Measurements from ENCODE around the gene GET4.

DNA sequence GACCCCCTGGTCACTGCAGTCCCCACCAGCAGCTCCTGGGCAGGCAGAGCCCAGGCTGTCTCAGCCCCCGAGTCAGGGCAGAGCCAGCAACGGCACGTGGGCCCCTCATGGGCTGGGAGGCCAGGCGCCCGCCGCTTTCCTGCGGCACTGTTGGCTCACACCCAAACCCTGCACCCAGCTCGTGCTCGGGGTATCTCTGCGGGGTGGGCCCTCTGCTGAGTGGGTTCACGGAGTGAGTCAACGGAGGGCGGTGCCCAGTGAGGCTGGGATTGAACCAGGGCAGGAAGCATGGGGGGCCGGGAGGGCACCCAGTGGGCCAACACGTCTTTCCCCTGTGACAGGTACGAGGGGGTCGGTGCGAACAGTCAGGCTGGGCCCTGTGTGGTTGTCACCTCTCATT, 49.2 kb downstream of the GET4 start:
- TF ChIP-seq, protein P1, sequence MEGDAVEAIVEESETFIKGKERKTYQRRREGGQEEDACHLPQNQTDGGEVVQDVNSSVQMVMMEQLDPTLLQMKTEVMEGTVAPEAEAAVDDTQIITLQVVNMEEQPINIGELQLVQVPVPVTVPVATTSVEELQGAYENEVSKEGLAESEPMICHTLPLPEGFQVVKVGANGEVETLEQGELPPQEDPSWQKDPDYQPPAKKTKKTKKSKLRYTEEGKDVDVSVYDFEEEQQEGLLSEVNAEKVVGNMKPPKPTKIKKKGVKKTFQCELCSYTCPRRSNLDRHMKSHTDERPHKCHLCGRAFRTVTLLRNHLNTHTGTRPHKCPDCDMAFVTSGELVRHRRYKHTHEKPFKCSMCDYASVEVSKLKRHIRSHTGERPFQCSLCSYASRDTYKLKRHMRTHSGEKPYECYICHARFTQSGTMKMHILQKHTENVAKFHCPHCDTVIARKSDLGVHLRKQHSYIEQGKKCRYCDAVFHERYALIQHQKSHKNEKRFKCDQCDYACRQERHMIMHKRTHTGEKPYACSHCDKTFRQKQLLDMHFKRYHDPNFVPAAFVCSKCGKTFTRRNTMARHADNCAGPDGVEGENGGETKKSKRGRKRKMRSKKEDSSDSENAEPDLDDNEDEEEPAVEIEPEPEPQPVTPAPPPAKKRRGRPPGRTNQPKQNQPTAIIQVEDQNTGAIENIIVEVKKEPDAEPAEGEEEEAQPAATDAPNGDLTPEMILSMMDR (conservative IDR thresholded peaks at IDR 0.05; ENCODE audit: low read depth, low read length): no peak
- TF ChIP-seq EZH2 (IDR thresholded peaks at IDR 0.05; ENCODE audit: low read length, unreplicated experiment): no peak
